GM10266 (cell line): ENCODE results near the gene PHF21A.

ENCODE experiments used
- DNase-seq: peaks from one replicate; pipeline ENCODE4 v3.0.0; 2012; ENCODE audit errors: extremely low spot score
- TF ChIP-seq, protein P1 (sequence below): IDR thresholded peaks from 2 replicates; pipeline ENCODE4 v1.5.1; 2012; ENCODE audit warnings: mild to moderate bottlenecking, low read depth; ENCODE audit not compliant: control insufficient read depth, insufficient read depth; ENCODE audit errors: missing control alignments

Gene PHF21A

DNA sequence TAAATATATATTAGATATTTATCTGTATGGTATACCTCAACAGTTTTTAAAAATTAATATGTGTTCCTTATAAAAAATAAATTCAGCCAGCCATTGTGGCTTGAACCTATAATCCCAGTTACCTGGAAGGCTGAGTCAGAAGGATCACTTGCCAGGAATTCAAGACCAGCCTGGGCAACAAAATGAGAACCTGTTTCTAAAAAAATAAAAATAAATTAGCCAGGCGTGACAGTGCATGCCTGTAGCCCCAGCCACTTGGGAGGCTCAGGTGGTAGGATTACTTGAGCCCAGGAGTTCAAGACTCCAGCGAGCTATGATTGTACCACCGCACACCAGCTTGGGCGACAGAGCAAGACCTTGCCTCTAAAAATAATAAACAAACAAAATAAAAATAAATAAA lies 54.9 kb downstream of the PHF21A start:
- TF ChIP-seq, protein P1, sequence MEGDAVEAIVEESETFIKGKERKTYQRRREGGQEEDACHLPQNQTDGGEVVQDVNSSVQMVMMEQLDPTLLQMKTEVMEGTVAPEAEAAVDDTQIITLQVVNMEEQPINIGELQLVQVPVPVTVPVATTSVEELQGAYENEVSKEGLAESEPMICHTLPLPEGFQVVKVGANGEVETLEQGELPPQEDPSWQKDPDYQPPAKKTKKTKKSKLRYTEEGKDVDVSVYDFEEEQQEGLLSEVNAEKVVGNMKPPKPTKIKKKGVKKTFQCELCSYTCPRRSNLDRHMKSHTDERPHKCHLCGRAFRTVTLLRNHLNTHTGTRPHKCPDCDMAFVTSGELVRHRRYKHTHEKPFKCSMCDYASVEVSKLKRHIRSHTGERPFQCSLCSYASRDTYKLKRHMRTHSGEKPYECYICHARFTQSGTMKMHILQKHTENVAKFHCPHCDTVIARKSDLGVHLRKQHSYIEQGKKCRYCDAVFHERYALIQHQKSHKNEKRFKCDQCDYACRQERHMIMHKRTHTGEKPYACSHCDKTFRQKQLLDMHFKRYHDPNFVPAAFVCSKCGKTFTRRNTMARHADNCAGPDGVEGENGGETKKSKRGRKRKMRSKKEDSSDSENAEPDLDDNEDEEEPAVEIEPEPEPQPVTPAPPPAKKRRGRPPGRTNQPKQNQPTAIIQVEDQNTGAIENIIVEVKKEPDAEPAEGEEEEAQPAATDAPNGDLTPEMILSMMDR = no peak
- no peak for DNase-seq

DNA sequence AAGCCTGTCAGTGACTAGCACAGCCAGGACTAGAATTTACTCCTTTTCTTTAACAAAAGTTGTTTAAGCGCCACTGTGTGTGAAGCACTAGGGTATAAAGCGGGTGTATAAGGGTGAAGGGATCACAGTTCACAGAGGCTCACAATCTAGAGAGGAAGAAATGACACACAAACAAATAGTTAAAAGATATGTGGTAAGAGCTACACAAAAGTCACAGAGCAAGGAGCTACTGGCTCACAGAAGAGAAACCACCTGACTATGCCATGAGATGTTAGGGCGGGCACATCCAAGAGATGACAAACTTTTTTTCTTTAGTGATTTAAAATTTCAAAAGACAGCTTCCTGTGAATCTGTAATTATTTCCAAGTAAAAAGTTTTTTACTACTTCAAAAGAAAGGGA lies 55.6 kb downstream of the PHF21A start:
- TF ChIP-seq, protein P1 = no peak
- DNase-seq = no peak

DNA sequence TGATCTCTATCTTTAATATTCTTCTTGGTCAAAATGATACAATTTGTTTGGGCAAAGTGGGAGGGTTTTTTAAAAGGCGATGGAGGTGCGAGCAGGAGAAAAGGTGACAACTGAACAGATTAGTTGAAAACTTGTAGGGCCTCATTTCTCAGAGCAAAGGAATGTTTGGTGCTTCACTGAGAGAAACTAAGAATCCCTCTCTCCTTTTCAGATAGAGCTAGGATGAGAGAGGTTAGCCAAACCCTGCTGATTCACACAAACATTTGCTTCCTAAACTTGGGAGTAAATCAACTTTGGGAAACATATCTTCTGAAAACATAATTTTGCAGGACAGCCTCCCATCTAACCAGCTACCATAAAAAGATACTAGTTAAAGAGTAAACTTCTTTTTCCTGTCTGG lies 57.0 kb downstream of the PHF21A start:
- DNase-seq = no peak
- TF ChIP-seq, protein P1 = no peak

DNA sequence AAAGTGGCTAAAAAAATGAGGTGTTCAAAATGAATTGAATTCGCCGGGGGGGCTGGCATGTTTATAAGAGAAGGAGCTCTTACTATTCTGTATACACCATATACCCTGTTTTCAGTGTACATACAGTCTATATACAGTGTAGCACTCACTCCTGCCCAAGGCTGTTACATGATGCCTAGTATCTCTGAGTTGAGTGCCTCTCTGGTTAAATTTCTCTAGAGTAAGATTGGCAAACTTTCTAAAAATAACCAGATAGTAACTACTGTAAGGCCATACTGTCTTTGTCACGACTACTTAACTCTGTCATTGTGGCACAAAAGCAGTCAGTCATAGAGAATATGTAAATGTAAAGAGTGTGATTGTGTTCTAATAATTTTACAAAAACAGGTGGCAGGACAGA lies 58.1 kb downstream of the PHF21A start:
- TF ChIP-seq, protein P1 = no peak
- no peak for DNase-seq

DNA sequence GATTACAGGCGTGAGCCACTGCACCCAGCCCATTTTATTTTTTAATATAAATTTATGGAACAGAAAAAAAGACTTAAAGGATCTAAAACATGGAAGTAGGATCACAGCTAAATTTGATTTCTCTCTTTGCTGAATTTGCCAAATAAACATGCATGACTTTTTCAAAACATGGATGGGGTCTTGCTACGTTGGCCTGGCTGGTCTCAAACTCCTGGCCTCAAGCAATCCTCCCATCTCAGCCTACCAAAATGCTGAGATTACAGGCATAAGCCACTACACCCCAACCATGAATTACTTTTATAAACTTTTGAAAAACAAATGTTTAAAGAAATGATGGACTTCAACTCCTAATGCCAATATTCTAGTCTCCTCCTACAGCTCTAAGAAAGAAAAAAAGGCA lies 61.2 kb downstream of the PHF21A start:
- DNase-seq = no peak
- TF ChIP-seq, protein P1 = no peak

DNA sequence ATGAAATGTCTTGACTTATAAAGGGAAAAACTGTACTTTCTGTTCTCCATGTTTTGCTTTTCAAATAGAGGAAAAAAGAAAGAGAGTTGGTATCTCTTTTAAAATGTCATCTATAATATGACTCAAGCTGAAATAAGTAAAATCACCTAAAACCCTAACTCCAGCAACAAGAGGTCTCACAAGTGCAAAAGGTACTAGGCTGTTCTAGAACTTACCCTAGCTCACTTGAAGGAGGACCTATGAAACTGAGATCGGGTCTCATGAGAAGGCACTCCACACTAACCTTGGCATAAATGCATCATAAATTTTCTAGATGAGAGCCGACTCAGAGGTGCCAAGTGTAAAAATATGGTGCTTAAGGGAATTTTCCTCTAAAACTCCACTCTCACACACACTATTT lies 63.8 kb downstream of the PHF21A start:
- no peak for DNase-seq
- TF ChIP-seq, protein P1 = no peak

DNA sequence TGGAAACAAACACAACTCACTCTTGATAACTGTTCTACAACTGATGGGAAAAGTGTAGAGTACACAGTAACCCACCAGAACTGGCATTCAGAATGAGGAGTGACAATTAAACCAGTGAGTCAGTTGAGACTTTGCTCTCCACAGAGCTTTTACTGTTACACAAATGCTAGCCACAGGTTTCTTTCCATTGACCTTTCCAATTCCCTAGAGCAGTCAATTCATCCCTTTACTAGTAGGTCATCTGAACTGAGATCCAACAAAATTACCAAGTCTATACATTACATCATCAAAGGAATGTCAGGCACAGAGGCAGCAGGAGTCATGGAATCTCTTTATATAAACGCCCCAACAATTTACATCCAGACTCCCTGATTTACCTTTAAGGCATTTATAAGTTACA lies 65.9 kb downstream of the PHF21A start:
- TF ChIP-seq, protein P1 = no peak
- no peak for DNase-seq

DNA sequence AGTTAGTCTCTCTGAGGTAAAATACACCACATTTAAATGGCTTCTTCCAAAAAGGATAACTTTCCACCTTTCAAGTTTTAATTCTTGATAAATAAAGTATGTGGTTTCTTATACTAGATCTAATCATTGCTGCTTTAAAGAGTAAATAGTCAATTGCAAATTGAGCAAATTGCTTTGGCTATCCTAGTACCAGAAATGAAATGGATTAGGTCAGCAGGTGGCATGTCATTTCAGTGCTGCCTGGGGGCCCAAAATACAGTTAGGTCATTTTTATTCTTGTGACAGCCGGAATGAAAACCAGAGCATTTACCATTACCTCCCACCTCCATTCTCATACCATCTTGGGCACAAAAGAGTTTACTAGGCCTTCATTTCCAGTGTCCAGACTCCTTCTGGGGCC lies 70.2 kb downstream of the PHF21A start:
- DNase-seq = no peak
- TF ChIP-seq, protein P1 = no peak
